Measurements from ENCODE around the gene ASIC1.
"Not testable (repeated sequence)": the region's sequence is repeated elsewhere in the genome, so short reads cannot be mapped to it uniquely, and the experiment has no call there.

The ASIC1 gene

DNA sequence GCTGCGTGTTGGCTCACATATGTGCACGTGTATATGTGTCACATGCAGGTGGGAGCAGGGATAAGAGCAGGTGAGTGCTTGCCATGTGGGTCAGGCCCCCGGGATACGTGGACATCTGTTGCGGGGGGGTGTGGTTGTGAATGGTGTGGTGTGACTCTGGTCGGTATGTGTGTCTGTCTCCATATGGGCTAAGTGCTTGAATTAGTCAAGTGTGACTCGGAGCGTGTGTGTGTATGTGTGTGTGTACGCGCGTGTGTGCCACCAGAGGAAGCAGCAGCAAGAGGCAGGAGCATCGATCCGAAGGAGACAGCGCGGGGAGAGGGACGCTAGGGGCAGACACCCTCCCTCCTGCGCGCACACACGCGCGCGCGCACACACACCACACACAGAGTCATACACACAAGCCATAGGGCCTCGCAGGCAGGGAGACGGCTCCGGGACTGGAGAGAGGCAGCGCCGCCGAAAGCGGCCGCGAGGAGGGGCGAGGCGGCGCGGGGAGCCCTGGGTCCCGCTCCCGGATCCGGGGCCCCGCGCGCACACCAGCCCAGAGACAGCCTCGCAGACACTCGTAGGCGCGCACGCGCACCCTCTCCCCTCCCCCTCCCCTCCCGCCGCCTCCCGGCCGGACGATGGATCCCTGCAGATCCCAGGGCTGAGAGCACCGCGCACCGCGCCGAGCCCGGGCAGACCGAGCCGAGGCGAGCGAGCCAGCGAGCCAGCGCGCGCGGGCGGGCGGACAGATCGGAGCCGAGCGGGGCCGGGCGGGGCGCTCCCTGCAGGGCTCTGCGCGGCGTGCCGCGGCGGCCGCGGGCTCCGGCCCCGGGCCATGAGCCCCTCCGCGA lies at the start of gene ASIC1:
TSS of gene ASIC1 (plus strand) at position 597 of the 842 bp plus-strand sequence. CDS start 1,171 bp downstream, outside the sequence.
- DNase-seq, result no peak

DNA sequence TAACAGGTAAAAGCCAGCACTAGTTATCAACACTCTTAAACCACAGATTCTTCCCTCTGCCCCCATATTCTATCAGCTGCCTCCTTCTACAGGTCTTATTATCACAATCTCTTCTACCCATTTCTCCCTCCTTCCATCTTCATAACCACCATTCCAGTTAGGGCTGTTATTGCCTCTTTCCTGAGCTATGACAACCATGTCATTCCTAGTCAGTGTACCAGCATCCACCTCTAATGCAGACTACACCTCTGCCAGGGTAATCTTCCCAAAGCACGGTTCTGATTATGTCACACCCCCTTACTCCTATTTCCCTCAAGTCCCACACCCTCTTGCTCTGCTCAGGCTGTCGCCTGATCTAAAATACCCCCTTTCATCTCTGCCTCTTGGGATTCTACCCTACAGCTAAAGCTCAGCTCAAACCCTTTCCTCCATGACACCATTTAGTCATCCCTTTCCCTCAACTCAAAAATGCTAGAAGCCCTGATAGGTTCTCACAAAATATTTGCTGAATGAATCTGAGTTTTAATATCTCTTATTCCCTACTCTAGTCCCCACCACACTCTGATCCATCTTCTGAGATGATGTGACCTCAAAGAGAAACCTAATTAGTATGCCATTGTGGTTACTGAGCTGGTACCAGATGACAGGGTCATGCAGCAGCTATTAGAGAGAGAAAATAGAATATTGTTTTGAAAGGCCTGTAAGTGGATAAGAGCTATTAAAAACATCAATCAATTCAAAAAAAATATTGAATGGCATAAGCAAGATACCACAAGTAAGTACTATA lies 43.8 kb upstream of the ASIC1 start:
- no peak for DNase-seq

DNA sequence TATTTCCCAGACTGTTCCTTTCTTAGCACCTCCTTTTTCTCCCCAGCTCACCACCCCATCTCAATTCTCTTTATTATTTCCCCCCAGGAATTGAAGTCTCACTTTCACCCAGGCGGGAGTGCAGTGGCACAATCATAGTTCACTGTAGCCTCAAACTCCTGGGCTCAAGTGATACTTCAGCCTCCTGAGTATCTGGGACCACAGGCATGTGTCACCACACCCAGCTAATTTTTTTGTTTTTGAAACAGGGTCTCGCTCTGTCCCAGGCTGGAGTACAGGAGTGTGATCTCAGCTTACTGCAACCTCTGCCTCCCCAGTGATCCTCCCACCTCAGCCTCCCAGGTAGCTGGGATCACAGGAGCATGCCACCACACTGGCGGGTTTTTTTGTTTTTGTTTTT lies 43.1 kb upstream of the ASIC1 start:
- no peak for DNase-seq

DNA sequence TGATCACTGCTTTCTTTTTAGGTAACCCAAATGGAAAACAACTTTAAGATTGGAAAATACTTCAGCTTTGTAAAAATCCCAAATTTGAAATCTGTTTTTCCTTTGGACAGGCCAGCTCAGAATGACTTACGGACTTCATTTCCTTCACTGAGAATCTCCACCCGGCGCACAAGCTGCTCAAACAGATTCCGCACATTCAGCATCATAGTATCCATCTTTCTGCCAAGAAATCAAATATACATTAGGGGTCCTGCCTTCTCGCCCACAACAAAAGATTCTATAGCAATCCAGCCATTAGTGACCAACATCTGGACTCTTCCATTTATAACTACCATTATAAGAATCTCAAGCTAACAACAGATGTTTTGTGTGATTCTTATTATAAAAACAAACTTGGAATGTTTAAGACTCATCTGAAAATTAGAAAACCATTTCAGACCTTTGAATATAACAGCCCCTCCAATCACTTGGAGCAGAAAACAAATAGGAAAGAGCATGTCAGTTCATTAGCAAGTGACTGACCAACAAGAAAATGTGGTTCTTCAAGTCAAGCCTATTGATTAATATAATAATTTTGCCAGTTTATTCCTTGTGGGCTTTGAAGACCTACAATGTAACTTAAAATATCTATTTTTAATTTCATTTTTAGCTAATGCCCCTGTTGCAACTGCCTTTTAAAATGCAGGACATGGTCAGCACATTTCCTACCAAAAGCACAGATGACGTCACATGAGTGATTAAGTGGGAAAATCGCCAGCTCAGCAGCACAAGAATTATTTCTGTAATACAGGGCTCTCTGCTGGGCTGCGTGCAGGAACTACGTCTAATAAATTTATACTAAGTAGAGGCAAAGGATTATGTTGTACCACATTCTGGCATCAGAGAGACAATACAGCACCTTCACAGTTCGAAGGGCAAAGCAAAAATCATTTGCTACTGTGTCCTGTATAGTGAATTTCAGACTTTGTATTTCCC lies 40.6 kb upstream of the ASIC1 start:
- no peak for DNase-seq

DNA sequence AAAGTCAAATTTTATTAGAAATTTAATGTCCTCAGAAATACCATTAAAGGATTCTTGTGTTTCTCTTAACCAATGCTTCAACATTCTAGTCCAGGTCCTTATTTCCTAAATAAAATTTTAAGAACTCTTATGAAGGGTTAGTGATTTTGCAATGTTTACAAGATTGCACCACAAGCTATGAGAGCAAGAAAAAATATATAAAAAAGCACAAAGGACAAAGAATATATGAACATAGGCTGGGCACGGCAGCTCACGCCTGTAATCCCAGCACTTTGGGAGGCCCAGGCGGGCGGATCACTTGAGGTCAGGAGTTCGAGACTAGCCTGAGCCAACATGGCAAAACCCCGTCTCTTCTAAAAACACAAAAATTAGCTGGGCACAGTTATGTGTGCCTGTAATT lies 39.8 kb upstream of the ASIC1 start:
- DNase-seq, result no peak

DNA sequence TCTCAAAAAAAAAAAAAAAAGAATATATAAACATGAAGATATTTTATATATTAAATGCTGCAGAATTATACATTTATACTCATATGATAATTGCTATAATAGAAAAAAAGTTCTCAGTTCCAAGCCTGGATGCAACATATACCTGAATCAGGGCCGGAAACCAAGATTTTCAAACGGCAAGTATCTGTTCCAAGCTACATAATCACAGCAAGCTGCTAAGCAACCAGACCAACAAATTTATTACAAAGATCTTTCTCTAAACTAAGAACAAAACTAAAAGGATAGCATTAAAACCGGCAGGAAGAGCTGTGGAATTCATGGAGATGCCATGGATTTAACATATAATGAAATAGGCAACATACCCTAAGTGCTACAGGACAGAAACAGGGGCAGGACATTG lies 39.2 kb upstream of the ASIC1 start:
- no peak for DNase-seq

DNA sequence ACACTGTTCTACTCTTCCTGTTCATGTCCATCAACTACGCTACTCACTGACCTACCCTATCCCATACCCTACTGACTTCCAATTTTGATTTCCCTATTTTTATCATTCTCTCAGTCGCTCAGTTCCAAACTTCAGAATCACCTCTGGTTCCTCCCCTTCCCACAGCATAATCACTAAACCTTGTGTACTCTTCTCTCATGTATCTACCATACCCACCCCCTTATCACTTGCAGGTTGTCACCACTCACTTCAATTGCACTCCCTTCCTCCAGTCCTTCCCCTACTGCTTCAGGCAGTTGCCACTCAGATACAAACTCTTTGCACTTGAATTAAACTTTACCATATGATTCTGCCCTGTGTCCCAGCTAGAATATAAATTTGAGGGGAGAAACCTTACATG lies 38.4 kb upstream of the ASIC1 start:
- no peak for DNase-seq

DNA sequence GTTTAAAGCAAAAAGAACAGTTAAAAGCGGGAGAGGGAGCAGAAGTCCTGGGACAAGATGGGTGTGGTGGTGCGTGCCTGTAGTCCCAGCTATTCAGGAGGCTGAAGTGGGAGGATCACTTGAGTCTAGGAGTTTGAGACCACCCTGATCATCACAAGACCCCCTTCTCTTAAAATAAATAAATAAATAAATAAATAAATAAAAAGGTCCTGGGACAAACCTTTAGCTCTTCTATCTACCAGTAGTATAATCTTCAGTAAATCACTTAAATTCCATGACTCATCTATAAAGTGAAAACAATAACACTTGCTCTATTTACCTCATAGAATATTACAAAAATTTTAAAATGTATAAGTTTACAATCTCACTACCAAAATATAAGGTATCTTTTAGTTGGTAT lies 37.9 kb upstream of the ASIC1 start:
- no peak for DNase-seq

DNA sequence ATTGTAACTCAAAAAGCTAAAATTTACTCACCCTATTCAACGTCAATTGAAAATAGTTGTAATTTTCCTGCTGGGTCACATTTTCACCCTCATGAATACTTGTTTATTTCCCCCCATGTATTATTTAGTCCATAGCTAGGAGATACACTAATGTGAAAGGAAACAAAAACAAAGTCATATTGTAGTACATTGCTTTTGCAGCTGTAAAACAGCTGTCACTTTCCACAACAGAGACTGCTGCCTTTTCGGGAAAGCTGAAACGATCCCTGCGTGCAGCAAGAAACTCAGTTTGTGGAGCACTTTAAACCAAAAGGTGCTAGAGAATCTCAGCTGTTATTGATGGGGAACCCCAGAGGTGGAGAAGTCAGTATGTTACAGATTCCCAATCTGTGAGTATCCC lies 36.4 kb upstream of the ASIC1 start:
- no peak for DNase-seq

DNA sequence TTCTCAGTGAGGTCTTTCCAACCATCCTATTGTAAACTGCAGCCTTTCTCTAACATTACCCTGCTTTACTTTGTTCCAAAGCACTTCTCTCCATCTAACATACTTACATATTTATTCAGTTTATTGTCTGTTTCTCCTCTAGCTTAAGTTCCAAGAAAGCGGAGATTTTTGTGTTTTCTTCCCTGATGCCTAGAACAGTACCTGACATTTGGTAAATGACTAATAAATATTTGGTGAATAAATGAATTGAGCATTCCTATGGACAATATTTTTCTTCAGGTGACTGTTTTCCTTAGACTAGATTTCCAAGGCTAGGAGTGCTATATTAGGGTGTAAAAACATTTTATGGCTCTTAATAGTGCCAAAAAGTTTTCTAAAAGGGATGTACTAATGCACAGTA lies 34.5 kb upstream of the ASIC1 start:
- DNase-seq, result no peak

DNA sequence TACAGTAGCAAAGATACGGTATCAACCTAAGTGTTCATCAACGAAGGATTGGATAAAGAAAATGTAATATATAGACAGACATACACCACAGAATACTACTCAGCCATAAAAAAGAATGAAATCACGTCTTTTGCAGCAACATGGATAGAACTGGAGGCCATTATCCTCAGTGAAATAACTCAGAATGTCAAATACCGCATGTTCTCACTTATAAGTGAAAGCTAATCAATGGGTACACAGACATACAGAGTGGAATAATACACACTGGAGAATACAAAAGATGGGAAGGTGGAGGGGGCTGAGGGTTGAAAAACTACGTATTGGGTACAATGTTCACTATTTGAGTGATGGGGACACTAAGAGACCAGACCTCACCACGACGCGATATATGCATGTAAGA lies 33.2 kb upstream of the ASIC1 start:
- no peak for DNase-seq

DNA sequence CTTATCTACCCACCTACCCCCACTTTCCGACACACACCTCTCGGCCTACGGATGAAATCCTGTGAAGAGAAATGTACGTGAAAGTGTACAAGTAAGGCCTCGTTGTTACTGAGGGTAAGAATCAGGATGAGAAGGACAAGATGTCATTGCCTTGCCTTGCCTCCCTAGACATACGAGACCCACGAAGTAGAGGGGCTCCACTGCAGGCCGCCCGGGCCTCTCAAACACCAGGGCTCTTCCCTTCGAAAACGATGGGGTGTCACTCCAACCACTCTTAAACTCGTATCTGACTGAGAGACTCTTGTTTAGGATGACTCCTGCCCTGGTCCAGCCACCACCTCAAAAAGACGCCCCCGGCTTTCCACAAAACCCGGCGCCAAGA lies 32.6 kb upstream of the ASIC1 start:
- DNase-seq, result no peak

DNA sequence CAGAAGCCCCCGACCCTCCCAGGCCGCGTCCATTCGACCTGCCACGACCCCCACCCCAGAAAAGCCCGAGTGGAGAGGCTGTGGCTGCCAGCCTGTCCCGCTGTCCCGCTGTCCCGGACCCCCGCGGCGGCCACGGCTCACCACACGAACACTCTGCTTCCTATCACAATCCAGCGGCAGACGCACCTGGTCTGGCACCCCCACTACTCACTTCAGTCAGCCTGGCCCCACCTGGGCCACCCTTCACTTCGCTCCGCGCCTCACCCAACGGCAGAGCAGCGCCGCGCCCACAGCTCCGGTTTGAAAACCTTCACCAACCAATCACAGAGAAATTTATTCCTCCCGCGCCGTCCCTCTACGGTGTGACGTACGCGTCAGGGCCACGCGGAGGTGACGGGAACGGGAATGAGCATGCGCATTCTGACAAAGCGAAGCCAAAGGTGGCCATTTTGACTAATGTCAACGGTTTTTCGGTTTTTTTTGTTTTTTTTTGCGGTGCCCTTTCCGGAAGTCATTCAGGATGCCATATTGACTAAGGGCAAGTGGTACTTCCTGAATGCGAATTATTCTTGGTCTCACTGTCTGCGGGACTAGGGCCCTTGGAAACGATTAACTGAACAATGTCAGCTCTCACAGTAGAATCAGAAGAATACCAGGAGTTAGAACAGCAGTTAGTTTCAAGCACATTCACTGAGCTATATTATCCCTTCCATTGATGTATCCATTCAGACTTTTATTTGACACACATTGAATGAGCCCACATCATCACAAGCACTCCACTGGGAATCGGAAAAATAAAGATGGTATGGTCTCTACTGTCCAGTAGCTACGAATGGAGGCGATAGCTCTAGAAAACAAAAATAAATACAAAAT lies 32.0 kb upstream of the ASIC1 start, which contains the start of gene RACGAP1:
TSS of gene RACGAP1 (minus strand) at position 308 of the 873 bp plus-strand sequence. CDS start 8,779 bp downstream, outside the sequence.
- DNase-seq, result peak; percentile 97

DNA sequence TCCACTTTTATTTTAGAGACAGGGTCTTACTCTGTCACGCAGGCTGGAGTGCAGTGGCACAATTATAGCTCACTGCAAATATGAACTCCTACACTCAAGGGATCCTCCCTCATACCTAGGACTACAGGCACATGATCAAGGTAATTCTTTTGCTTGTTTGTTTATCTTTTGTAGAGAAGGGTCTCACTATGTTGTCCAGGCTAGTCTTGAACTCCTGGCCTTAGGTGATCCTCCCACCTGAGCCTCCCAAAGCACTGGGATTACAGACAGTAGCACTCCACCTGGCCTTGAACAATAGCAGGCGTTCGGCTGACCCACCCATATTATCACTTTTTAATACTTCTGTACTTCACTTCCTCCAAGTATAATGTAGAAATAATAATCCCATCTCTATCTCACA lies 30.7 kb upstream of the ASIC1 start:
- DNase-seq, result no peak

DNA sequence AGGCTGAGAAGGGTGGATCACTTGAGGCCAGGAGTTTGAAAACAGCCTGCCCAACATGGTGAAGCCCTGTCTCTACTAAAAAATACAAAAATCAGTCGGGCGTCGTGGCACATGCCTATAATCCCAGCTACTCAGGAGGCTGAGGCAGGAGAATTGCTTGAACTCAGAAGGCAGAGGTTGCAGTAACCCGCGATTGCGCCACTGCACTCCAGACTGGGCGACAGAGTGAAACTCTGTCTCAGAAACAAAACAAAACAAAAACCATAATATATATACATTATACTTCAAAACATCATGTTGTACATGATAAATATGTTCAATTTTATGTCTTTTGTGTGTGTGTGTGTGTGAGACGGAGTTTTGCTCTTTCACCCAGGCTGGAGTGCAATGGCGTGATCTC lies 26.9 kb upstream of the ASIC1 start:
- not testable (repeated sequence) for DNase-seq

DNA sequence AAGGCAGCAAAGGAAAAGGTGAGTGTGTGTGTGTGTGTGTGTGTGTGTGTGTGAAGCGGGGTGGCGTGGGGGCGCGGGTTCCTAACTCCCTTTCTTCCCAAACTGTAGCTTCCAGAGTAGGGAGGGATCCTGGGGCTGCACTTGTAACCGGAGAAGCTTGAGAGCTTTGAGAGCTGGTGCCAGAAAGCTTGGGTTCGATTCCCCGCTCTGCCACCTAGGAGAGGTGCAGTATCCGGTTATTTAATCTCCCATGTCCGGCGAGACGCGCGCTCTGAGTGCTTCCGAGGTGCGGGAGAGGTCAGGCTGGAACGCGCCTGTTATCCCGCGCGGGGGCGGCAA lies 24.9 kb upstream of the ASIC1 start:
- DNase-seq, result no peak

DNA sequence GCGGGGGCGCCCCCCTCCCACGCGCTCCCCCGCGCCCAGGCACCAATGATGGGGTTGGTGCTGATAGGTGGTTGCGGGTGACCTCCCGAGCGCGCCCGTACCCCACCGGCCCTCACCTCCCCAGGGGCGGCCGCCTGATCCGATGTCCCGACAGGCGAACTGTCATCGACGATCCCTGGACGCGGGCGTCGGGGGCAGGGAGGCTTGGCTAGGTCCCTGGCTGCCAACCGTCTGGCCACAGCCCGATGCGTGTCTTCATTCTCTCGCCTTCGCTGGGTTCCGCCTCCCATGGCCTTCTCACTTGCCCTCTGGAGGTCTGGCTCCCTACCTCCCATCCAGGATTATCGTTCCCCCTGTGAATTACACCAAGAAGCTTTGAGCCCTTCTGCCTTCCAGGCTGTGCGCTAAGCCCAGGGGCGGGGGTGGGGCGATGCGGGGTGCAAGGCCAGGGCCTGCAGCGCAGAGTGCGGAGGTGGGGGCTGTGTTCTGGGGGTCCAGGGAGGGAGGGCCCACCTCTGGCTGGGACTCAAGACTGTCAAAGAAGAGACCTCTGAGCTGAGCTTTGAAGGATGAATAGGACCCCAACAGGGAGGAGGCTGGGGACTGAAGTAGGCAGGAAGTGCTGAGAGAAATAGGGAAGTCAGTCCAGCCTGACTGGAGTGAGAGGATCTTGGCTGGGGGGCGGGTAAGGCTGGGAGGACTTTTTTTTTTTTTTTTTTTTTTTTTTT lies 24.4 kb upstream of the ASIC1 start:
- peak; percentile 54 for DNase-seq

DNA sequence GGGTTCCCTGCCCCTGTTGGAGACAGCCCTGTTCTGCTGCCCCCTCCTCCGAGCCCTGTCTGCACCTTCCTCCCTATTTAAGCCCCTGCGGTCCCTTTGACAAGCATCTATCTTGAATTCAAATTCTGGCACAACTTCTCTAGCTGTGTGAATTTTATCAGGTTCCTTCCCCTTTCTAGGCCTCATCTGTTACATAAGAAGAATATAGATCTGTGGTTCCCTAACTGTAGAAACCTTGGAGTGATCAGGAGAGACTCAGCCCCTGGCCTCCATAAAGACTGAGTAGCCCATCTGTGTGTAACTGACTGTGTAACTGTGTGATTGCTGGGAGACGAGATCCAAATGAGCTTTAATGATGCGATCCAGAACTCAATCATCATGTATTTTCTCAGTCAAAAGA lies 19.1 kb upstream of the ASIC1 start:
- no peak for DNase-seq

DNA sequence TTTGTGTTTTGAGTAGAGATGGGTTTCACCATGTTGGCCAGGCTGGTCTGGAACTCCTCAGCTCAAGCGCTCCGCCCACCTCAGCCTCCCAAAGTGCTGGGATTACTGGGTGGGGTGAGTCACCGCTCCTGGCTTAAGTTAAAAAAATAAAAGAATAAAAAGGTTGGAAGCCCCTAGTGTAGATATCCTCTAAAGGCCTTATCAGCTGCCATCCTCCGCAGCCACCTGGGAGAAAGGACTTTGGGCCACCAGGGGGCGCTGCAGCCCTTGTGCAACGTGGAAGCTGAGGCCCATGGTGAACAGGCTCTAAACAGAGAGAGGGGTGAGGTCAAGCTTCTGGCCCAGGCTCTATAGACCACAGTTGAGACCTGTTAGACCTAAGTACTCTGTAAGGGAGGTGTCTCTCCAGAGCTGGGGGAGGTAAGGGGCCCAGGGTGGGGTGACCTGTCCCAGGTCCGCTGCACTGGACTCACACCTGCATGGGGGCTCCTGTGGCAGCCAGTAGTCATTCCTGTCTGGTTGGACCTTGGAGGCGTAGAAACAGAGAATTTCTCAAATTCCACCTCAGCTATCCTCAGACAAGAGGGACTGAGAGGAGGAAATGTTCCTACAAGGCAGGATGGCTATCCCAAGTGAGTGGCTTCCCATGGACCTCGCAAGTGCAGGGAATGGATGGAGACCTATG lies 18.1 kb upstream of the ASIC1 start:
- DNase-seq, result peak; percentile 35

DNA sequence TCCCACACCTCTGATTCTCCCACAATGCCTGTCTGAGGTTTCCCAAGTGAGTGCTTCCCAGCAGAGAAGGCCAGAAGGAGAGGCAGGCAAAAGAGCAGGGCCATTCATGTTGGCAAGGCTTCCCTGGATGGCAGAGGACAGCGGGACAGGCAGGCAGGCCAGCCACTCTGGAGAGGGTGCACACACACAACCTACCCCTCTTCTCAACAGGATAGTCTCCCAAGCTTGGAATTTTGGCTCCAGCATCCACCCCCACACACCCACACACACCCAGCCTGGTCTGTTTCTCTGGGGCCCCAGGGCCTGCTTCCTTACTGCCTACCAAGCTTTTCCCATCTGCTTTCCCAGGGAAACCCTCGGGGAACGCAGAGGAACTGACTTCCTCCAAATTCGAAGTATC lies 16.7 kb upstream of the ASIC1 start:
- DNase-seq, result no peak
